Stimulated activated CD4-positive, alpha-beta T cell treated with anti-CD3 and anti-CD28 coated beads, Interleukin-12 subunit alpha, Interleukin-12 subunit beta, amount 100 ng/mL, for 4 hours (primary cell): ENCODE results near the gene OSBPL5.

ENCODE experiments used
- DNase-seq: peaks from one replicate; pipeline ENCODE4 v3.0.0-alpha.2; 2020

Gene OSBPL5, protein sequence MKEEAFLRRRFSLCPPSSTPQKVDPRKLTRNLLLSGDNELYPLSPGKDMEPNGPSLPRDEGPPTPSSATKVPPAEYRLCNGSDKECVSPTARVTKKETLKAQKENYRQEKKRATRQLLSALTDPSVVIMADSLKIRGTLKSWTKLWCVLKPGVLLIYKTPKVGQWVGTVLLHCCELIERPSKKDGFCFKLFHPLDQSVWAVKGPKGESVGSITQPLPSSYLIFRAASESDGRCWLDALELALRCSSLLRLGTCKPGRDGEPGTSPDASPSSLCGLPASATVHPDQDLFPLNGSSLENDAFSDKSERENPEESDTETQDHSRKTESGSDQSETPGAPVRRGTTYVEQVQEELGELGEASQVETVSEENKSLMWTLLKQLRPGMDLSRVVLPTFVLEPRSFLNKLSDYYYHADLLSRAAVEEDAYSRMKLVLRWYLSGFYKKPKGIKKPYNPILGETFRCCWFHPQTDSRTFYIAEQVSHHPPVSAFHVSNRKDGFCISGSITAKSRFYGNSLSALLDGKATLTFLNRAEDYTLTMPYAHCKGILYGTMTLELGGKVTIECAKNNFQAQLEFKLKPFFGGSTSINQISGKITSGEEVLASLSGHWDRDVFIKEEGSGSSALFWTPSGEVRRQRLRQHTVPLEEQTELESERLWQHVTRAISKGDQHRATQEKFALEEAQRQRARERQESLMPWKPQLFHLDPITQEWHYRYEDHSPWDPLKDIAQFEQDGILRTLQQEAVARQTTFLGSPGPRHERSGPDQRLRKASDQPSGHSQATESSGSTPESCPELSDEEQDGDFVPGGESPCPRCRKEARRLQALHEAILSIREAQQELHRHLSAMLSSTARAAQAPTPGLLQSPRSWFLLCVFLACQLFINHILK

GRCh38 chr11:3165152-3165705 is at the start of gene OSBPL5:
Gene OSBPL5, minus strand, starts transcription at chr11:3165310. Its CDS starts 36,162 bp downstream, at chr11:3129148.
- DNase-seq, result peak; percentile 57

GRCh38 chr11:3214420-3214699 is 49.2 kb upstream of the OSBPL5 start:
- DNase-seq, result no peak

DNA sequence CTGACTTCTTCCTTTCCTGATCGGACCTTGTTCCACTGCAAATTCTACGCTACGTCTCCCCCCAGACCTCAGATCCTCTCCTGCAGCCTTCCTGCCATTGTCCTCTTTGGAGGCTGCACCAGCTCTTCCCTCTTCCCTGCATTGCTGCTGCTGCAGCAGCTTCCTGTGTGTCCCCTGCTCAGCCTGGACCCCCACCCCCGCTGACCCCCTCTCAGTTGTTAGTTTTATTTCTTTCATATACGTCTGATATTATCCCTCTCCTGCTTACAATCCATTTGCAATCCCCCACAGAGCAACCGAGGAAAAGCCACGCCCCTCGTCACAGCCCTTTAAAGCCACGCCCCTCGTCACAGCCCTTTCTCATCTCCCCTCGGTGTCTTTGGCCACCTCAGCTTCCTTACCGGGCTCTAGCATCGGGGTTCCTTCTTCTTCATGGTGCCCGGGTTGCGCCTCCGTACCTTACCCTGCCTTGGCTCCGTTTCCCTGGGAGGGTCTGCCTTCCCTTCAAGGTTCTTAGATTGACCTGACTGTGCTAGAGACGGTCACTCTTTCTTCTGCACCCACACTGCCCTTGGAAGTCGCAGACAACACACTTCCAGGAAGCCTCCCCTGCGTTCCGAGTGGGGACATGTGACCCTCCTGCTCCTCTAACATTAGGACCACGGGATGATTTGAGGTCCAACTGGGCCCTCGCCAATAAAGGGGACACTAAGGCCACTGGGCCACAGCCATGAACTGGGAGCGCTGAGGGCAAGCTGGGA is 48.7 kb upstream of the OSBPL5 start:
- no peak for DNase-seq

GRCh38 chr11:3208272-3208671 is 43.2 kb upstream of the OSBPL5 start:
- no peak for DNase-seq

DNA sequence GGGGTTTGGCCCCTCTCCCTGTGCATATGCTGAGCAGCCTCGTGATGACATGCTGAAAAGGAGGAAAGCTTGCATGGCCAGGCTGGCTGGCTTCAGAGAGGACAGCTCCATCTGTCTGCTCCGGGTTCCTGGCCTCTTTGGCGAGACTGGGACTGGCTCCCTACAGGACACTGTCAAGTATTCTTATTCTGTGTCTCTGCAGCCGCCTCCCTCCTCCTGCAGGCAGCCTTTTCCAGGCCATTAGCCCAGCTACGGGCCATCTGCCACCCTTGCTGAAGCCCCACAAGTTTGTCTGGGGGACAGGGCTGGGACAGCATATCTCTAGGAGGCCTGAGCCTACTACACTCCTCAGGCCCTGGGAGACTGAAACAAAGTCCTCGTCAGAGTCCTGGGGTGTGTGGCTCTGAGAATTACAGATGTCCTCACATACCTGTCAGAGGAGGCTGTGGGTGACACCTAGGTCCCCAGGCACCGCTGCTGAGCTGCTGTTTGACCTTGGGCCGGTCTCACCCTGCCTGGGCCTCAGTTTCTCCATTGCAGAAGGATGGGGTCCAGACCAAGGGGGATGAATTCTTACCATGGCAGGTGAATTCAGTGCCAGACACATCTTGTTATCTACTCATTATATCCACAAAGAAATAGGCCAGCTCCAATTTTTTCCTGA is 42.5 kb upstream of the OSBPL5 start:
- DNase-seq, result no peak

- no peak for DNase-seq
Observed at GRCh38 chr11:3206922-3207204, 41.8 kb upstream of the OSBPL5 start.

DNA sequence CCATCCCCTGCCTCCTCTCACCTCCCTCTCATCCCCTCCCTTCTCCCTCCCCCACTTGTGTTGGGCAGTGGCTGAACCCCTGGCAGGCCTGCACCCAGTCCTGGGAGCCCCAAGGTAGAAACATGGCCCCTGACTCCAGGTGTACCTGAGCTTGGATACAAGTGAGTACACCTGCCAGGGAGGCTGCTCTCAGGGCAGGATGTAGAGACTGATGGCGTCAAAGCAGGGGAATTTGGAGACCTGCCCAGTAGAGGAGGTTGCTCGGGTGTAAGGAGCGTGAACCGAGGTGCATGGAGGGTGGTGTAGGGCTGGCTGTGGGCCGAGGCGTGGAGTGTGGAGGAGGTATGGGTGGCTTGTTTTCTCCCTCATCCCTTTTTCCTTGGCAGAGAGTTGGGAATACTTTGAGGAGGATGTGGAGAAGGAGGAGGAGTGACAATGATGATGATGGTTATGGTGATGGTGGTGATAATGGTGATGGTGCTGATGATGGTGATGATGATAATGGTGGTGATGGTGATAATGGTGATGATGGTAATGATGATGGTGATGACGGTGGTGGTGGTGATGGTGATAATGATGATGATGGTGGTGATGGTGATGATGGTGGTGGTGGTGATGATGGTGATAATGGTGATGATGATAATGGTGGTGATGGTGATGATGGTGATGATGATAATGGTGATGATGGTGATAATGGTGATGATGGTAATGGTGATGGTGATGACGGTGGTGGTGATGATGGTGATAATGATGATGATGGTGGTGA is 41.2 kb upstream of the OSBPL5 start:
- no peak for DNase-seq

DNA sequence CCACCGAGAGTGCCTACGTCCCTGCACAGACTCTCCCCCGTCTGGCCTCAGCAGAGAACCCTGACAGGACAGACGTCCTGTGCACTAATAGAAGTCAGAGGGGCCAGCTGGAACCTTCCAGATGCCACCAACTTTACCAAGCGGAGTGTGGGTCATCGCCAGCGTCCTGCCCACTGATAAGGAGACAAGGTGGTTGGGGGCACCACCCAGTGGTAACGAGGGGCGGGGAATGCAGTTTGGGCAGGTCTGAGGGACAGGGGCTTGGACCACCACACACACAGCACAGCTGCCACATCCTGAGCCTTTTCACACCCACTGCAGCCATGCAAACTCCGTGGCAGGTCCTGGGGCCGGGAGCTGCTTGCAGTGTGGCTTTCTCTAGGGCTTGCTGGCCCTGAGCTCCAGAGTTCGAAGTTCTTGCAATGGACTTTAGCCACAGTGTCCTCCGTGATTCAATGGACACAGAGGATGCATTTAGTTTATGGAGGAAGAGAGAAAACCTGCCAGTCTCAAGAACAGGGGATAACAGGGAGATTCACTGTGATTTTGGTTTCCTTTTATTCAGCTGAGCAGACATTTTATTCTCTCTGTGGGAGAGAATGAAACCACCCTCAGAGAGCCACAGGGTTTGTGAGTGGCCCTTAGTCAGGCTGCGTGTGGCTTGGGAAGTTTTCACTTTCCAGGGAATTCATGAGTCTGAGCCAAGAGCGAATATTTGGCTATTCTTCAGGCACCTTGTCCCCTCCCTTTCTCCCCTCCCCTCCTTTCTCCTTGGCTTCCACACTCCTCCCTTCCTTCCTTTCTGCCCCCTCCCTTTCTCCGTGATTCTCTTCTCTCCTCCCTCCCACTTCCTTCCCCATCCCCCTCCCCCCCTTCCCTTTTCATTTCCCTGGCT is 40.4 kb upstream of the OSBPL5 start:
- no peak for DNase-seq

GRCh38 chr11:3204141-3205015 is 39.3 kb upstream of the OSBPL5 start:
- DNase-seq, result no peak

GRCh38 chr11:3203221-3204043 is 38.3 kb upstream of the OSBPL5 start:
- DNase-seq, result no peak

- DNase-seq, result no peak
Observed at GRCh38 chr11:3202759-3203158, 37.6 kb upstream of the OSBPL5 start.

GRCh38 chr11:3202305-3202704 is 37.2 kb upstream of the OSBPL5 start:
- DNase-seq, result no peak

- DNase-seq, result no peak
Observed at GRCh38 chr11:3201677-3202181, 36.6 kb upstream of the OSBPL5 start.

DNA sequence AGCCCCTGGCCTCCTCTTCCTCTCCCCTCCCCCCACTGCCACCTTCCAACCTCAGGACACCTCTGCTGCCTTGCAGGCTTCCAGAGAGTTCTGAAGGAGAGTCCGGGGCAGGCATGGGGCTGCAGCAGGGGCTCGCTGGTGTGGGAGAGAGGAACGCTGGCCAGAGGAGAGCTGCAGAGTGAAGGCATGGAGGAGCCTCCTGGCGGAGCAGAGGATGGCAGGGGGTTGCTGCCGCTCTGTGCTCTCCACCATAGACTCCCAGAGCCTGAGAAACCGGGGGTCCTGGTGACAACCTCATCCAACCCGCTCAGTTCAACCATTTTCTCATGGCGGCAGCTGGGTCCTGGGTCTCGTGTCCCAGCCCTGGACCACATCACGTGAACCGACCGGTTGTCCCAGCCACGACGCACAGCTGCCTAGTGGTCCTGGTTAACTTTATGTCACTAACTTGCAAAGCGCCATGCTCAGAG is 36.0 kb upstream of the OSBPL5 start:
- no peak for DNase-seq

- DNase-seq, result no peak
Observed at GRCh38 chr11:3200388-3201111, 35.4 kb upstream of the OSBPL5 start.

- no peak for DNase-seq
Observed at GRCh38 chr11:3199537-3200295, 34.6 kb upstream of the OSBPL5 start.

DNA sequence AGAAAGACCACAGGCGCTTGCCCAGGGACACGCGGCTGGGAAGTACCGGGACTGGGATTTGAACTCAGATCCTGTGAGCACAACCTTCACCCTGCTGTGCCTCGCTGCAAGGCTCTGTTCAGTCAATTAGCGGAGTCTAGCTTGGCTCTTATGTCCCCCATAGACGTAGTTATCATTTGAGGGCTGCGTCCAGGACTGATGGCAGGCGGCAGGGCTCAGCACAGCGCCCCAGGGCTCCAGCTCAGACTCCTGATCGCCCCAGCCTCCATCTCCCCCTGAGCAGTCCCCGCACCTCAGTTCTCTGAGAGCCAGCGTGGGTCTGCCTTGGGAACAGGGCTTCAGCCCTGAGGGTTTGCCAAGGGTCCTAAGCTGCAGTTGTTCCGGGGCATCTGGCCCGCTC is 33.7 kb upstream of the OSBPL5 start:
- DNase-seq, result no peak
